ENCODE data around the gene TTYH3.

DNA sequence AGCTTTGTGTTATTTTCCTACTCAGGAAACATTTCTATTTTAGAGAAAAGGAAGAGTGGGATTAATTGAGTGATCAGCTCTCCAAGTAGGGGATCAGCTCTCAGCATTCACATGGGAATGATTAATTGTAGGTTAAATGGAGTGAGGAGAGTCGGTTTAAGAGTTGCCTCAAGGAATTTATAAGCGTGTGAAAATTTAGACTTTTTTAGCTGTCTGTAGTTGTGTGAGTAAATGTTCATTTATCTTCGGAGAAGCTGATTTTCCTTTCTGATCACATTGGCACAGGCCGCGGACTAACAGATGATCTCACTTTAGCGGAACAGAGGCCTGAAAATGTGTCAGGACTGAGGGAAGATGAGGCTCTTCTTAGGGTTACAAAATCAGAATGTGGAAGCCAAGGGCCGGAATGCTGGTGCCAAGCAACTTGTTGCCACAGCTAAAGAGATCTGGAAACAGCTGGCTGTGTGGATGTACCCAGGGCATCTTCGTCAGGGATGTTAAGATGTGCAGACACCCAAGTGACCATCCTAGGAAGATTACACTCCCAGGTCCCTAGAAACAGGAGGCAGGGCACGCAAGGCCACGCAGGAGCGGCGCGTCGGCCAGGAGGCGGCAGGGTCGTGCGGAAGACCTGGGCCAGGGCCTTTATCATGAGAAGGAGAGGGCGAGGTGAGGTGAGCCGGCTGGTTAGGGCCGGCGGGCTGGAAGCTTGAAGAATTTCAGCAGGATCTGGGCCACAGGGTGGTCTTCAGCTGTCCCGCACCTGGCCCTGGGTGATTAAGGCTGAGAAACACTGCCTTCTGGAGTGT, 35.1 kb upstream of the TTYH3 start:
- TF ChIP-seq NFRKB (IDR thresholded peaks at IDR 0.05): no peak
- no peak for TF ChIP-seq FOXM1 (IDR thresholded peaks at IDR 0.05; ENCODE audit: borderline replicate concordance)
- no peak for TF ChIP-seq BHLHE40 (IDR thresholded peaks at IDR 0.05; ENCODE audit: borderline replicate concordance)
- TF ChIP-seq HDGF (IDR thresholded peaks at IDR 0.05; ENCODE audit: borderline replicate concordance): no peak
- TF ChIP-seq ELF4 (IDR thresholded peaks at IDR 0.05): no peak
- no peak for TF ChIP-seq SUZ12 (IDR thresholded peaks at IDR 0.05)
- no peak for TF ChIP-seq SP1 (IDR thresholded peaks at IDR 0.05)
- TF ChIP-seq FOXK2 (IDR thresholded peaks at IDR 0.05): no peak
- TF ChIP-seq TARDBP (IDR thresholded peaks at IDR 0.05): no peak

All from HEK293T (cell line).